Uterus (tissue), 4 donors: Measurements from ENCODE around the gene DIRAS1. TPM values are rescaled to one million over a fixed set of nuclear protein-coding genes. Genes with fewer than 3 reads are reported as not detected.

Experiments
- DNase-seq, 2 donors: peaks; one replicate each; pipeline ENCODE4 v3.0.0-alpha.2; 2019 to 2020
- H3K27ac ChIP-seq, 2 donors: fragments of 200-600 bp; sonication (generic); 1 replicate in 1 of 2; 2 replicates in 1 of 2; pipeline ENCODE4 v1.5.1; 2016 to 2018
- H3K27me3 ChIP-seq, 2 donors: fragments of 200-600 bp; sonication (generic); one replicate each; pipeline ENCODE4 v1.5.1; 2018 to 2019; ENCODE audit warnings: control low read depth in 1 of 2
- H3K36me3 ChIP-seq, 2 donors: fragments of 200-600 bp; sonication (generic); one replicate each; pipeline ENCODE4 v1.5.1; 2019; ENCODE audit warnings: control low read depth in 1 of 2
- H3K4me1 ChIP-seq, 2 donors: fragments of 200-600 bp; sonication (generic); one replicate each; pipeline ENCODE4 v1.5.1; 2018 to 2019; ENCODE audit warnings: control low read depth in 1 of 2
- H3K4me3 ChIP-seq, 2 donors: fragments of 200-600 bp; sonication (generic); 1 replicate in 1 of 2; 2 replicates in 1 of 2; pipeline ENCODE4 v1.5.1; 2018 to 2019; ENCODE audit warnings: mild to moderate bottlenecking in 1 of 2
- H3K9me3 ChIP-seq, 2 donors: fragments of 200-600 bp; sonication (generic); one replicate each; pipeline ENCODE4 v1.5.1; 2019; ENCODE audit warnings: control low read depth in 1 of 2
- CTCF ChIP-seq, 4 experiments: fragments of 200-600 bp in 2 of 4; fragments of 450-650 bp in 2 of 4; sonication (generic) in 2 of 4; IDR thresholded peaks; one replicate each; pipeline ENCODE4 v1.5.1; 2016 to 2019; ENCODE audit warnings: antibody characterized with exemption in 4 of 4, mild to moderate bottlenecking in 2 of 4, moderate library complexity in 1 of 4
- POLR2A ChIP-seq, 2 donors: fragments of 450-650 bp; IDR thresholded peaks; one replicate each; pipeline ENCODE4 v1.6.1; 2016; ENCODE audit warnings: antibody characterized with exemption in 2 of 2, mild to moderate bottlenecking in 1 of 2, moderate library complexity in 1 of 2
- intact Hi-C: fragments of 100-400 bp; cut with DNase I; formaldehyde crosslinking; loops from one replicate; pipeline ENCODE4 v1.15.1; 2023; ENCODE audit warnings: low total_unique reads
- total RNA-seq, 4 donors: library from RNA; depleted of rRNA in 3 of 4; stranded (reverse); fragments of >200 nt in 3 of 4; gene quantifications; one replicate each; pipeline versions ENCODE4 v1.1.0 to v1.2.4, GENCODE V29; 2014 to 2023
- donor health status: DM: yes; HTN: yes; CAD: no.

Gene DIRAS1
- total RNA-seq: 10 to 100 TPM in 1 of 4 donors, 1 to 10 TPM in 3; 1.0 to 34.1 (median 4.9) TPM

- intact Hi-C loops: no loop called here
- Histone ChIP-seq H3K27me3 (no peaks in the 10 kb centered on the region), H3K36me3 (no peaks in the 10 kb centered on the region), H3K4me1 (peaks cover 0 to 32% of the 10 kb centered on the region in 2 donors), H3K9me3 (no peaks in the 10 kb centered on the region), H3K27ac (peak within 1 kb of the TSS; percentile 81 to 88), H3K4me3 (peak within 1 kb of the TSS; percentile 45 to 53)
- TF ChIP-seq CTCF (IDR thresholded peaks at IDR 0.05) (no peak), POLR2A (IDR thresholded peaks at IDR 0.05) (peak in 1 of 2 donors; percentile 12)
- DNase-seq: no peak
Observed at GRCh38 chr19:2720777-2721569, at the start of gene DIRAS1. Gene DIRAS1, minus strand, starts transcription at chr19:2721372. Its CDS starts 3,566 bp downstream, at chr19:2717806.

DNA sequence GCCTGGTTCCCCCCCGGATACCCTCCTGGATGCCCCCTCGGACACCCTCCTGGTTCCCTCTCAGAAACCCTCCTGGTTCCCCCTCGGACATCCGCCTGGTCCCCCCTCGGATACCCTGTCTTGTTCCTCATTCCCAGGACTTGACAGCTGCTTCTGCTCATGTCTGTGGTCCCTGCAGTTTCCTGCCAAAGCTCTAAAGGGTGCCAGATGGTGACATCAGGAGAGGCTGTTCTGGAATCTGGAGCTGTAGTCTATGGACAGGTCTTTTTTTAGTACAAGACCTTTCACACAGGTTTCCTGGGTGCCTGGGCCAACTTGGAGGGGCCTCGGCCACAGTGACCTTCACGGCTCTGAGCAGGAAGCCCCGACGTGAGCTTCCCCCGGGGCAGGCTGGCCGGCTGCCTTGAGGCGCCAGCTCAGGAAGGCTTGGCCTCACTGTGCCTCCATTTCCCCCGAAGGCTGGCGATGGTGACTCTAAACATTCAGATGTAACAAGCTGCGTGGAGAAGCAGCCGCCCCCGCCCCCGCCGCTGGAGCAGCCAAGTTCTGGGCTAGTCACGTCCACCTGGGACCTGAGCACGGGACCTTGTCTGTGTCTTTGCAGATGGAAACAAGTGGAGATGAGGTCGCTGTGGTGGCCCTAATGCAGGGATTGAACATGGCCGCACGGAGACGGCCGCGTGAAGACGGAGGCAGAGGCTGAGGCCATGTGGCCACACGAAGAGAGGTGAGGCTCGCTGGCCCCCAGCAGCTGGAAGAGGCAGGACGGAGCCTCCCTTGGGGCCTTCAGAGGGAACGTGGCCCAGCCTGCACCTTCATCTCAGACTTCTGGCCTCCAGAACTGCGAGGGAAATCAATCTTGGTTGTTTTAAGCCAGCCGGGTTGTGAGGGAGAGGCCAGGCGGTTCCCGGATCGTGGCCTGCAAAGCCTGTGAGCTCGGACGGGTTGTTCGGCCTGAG, 49.2 kb upstream of the DIRAS1 start:
- intact Hi-C loops: no loop called here
- Histone ChIP-seq H3K36me3 (no peaks in the 10 kb centered on the region), H3K27me3 (no peaks in the 10 kb centered on the region), H3K9me3 (no peaks in the 10 kb centered on the region), H3K4me3 (no peak overlapping the region), H3K4me1 (peaks cover 0 to 4% of the 10 kb centered on the region in 2 donors), H3K27ac (peak overlapping the region; percentile 28 to 31)
- peak in 1 of 2 donors; percentile 66 for DNase-seq
- TF ChIP-seq CTCF (IDR thresholded peaks at IDR 0.05): no peak
- no peak for TF ChIP-seq POLR2A (IDR thresholded peaks at IDR 0.05)

- Histone ChIP-seq H3K9me3 (no peaks in the 10 kb centered on the region), H3K4me1 (peaks cover 0 to 4% of the 10 kb centered on the region in 2 donors), H3K4me3 (no peak overlapping the region), H3K27ac (no peak overlapping the region), H3K36me3 (no peaks in the 10 kb centered on the region), H3K27me3 (no peaks in the 10 kb centered on the region)
- no peak for DNase-seq
- intact Hi-C loops: no loop called here
- TF ChIP-seq CTCF (IDR thresholded peaks at IDR 0.05) (no peak), POLR2A (IDR thresholded peaks at IDR 0.05) (no peak)
Observed at GRCh38 chr19:2769218-2769617, 48.0 kb upstream of the DIRAS1 start.

DNA sequence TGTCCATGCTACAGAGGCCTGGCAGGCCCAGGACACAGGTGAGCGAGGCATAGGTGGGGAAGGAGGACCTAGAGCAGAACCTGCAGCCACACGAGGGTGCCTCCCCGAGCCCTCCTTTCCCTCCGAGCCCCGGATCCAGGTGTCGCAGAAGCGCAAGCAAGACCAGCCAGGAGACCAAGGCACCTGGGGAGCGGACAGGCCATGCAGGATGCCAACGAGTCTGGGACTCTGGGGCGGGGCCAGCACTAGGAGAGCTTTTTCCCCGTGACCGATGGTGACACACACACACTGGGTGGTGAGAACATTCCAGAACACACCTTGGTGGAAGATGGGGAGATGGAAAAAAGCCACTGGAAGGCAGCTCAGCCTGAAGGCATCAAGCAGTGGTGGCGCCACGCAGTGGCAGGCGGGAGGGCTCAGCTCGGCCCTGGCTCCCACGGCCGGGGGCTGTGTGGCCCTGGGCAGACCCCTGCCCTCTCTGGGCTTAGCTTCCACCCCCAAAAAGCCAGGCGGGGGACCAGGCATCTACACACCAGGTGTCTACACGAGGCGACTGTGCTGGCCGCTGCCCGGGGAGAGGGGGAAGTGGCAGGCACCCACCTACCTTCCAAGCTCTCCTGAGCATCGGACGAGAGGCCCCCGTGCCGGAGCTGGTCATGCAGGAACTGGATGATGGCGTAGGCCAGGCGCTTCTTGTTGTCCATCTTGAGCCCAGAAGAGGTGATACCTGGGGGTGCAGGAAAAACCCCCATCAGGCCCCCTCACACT, 47.4 kb upstream of the DIRAS1 start:
- intact Hi-C loops: no loop called here
- no peak overlapping the region for H3K4me3 ChIP-seq
- H3K36me3 ChIP-seq: no peaks in the 10 kb centered on the region

More for the DNA sequence above, 47.4 kb upstream of the DIRAS1 start:
- no peaks in the 10 kb centered on the region for H3K27me3 ChIP-seq
- DNase-seq: no peak
- no peaks in the 10 kb centered on the region for H3K9me3 ChIP-seq
- H3K4me1 ChIP-seq: peaks cover 0 to 4% of the 10 kb centered on the region in 2 donors
- TF ChIP-seq CTCF (IDR thresholded peaks at IDR 0.05) (no peak), POLR2A (IDR thresholded peaks at IDR 0.05) (no peak)
- no peak overlapping the region for H3K27ac ChIP-seq
